IMR-90 (cell line): Measurements from ENCODE around the gene SLC38A3. TPM values are rescaled to one million over a fixed set of nuclear protein-coding genes. Genes with fewer than 3 reads are reported as not detected.

Experiments
- ATAC-seq: fragments of 200-7000 bp; cut with Tn5 transposase; 2 replicates; pipeline ENCODE4 v1.9.1; 2020; ENCODE audit warnings: low read depth, mild to moderate bottlenecking, moderate library complexity
- BruUV-seq: library from RNA; stranded (reverse); fragments of 400-500 nt; replicated peaks from 2 replicates; lab custom pipeline; 2021; lab: Mats Ljungman, UMichigan
- CTCF ChIA-PET: fragments of 300-600 bp; formaldehyde crosslinking; extraction: SDS; loops from one replicate; lab custom pipeline; 2021; ENCODE audit warnings: antibody characterized with exemption; lab: Yijun Ruan, JAX
- POLR2A ChIA-PET: fragments of 300-600 bp; sonication (Branson Sonifier 250); formaldehyde crosslinking; loops from one replicate; lab custom pipeline; 2022; ENCODE audit warnings: antibody characterized with exemption; ENCODE audit not compliant: unreplicated experiment; lab: Charles Lee
- DNase-seq: peaks from one replicate; pipeline ENCODE4 v3.0.0; 2013
- H2AFZ ChIP-seq: replicated peaks from 2 replicates; pipeline ENCODE3; 2013; ENCODE audit warnings: low read length, mild to moderate bottlenecking; ENCODE audit not compliant: poor library complexity
- H2AK5ac ChIP-seq: 2 replicates; pipeline ENCODE4 v1.6.1; 2013; ENCODE audit warnings: low read depth, low read length, inconsistent platforms
- H2AK9ac ChIP-seq: replicated peaks from 2 replicates; pipeline ENCODE3; 2013; ENCODE audit warnings: mild to moderate bottlenecking, low read depth, low read length, moderate library complexity; ENCODE audit not compliant: poor library complexity
- H2BK120ac ChIP-seq: 2 replicates; pipeline ENCODE4 v1.6.1; 2013; ENCODE audit warnings: low read depth, low read length, inconsistent platforms
- H2BK15ac ChIP-seq: 3 replicates; pipeline ENCODE4 v1.6.1; 2013; ENCODE audit warnings: low read depth, low read length, inconsistent platforms
- H2BK20ac ChIP-seq: 2 replicates; pipeline ENCODE4 v1.6.1; 2013; ENCODE audit warnings: low read depth, mild to moderate bottlenecking, inconsistent platforms, low read length, moderate library complexity
- H2BK5ac ChIP-seq: 2 replicates; pipeline ENCODE4 v1.6.1; 2013; ENCODE audit warnings: mild to moderate bottlenecking, low read depth, low read length, inconsistent platforms; ENCODE audit not compliant: poor library complexity, severe bottlenecking
- H3K14ac ChIP-seq: replicated peaks from 2 replicates; pipeline ENCODE4 v1.6.1; 2013; ENCODE audit warnings: low read depth, low read length, inconsistent platforms
- H3K18ac ChIP-seq: 2 replicates; pipeline ENCODE4 v1.6.1; 2013; ENCODE audit warnings: low read depth, low read length, control low read depth
- H3K23ac ChIP-seq: 2 replicates; pipeline ENCODE4 v1.6.1; 2013; ENCODE audit warnings: low read depth, low read length, inconsistent platforms
- H3K27ac ChIP-seq: 2 replicates; pipeline ENCODE4 v1.5.1; 2013; ENCODE audit warnings: mild to moderate bottlenecking, control low read depth, low read length; ENCODE audit not compliant: insufficient read depth
- H3K27me3 ChIP-seq: 2 replicates; pipeline ENCODE4 v1.6.1; 2013; ENCODE audit warnings: low read length; ENCODE audit not compliant: control insufficient read depth, insufficient read depth
- H3K36me3 ChIP-seq: 2 replicates; pipeline ENCODE4 v1.6.1; 2013; ENCODE audit warnings: low read length, mixed read lengths; ENCODE audit not compliant: control insufficient read depth, insufficient read depth
- H3K4ac ChIP-seq: 2 replicates; pipeline ENCODE4 v1.6.1; 2013; ENCODE audit warnings: low read depth, low read length, inconsistent platforms
- H3K4me1 ChIP-seq: 2 replicates; pipeline ENCODE4 v1.6.1; 2013; ENCODE audit warnings: low read length, mixed read lengths; ENCODE audit not compliant: control insufficient read depth, insufficient read depth
- H3K4me2 ChIP-seq: 2 replicates; pipeline ENCODE4 v1.6.1; 2013; ENCODE audit warnings: low read depth, mild to moderate bottlenecking, control low read depth, low read length, moderate library complexity
- H3K4me3 ChIP-seq: 2 replicates; pipeline ENCODE4 v1.5.1; 2013; ENCODE audit warnings: low read depth, mild to moderate bottlenecking, control low read depth, low read length, moderate library complexity; ENCODE audit not compliant: insufficient read depth
- H3K56ac ChIP-seq: 2 replicates; pipeline ENCODE4 v1.6.1; 2013; ENCODE audit warnings: low read length, inconsistent platforms; ENCODE audit not compliant: insufficient read depth; ENCODE audit errors: extremely low read depth
- H3K79me1 ChIP-seq, 2 experiments: 2 replicates each; pipeline ENCODE4 v1.6.1; 2013; ENCODE audit warnings: low read length in 2 of 2, inconsistent platforms in 1 of 2, low read depth in 1 of 2
- H3K9ac ChIP-seq: 2 replicates; pipeline ENCODE4 v1.6.1; 2013; ENCODE audit warnings: low read depth, low read length, control low read depth
- H3K9me1 ChIP-seq: 2 replicates; pipeline ENCODE4 v1.6.1; 2013; ENCODE audit warnings: low read length, inconsistent platforms; ENCODE audit not compliant: insufficient read depth
- H3K9me3 ChIP-seq: 2 replicates; pipeline ENCODE4 v1.6.1; 2013; ENCODE audit warnings: low read length; ENCODE audit not compliant: control insufficient read depth, insufficient read depth
- H4K20me1 ChIP-seq: 2 replicates; pipeline ENCODE4 v1.6.1; 2013; ENCODE audit warnings: low read length, inconsistent platforms; ENCODE audit not compliant: insufficient read depth
- H4K5ac ChIP-seq: 2 replicates; pipeline ENCODE4 v1.6.1; 2013; ENCODE audit warnings: mild to moderate bottlenecking, low read depth, low read length, control low read depth
- H4K8ac ChIP-seq, 2 experiments: 2 replicates each; pipeline ENCODE4 v1.6.1; 2013; ENCODE audit warnings: low read depth in 2 of 2, low read length in 2 of 2, control low read depth in 1 of 2, inconsistent platforms in 1 of 2
- H4K91ac ChIP-seq: 2 replicates; pipeline ENCODE4 v1.6.1; 2013; ENCODE audit warnings: low read depth, low read length, inconsistent platforms; ENCODE audit not compliant: insufficient read depth
- CEBPB ChIP-seq: IDR thresholded peaks from 2 replicates; pipeline ENCODE4 v1.6.1; 2012; ENCODE audit warnings: low read depth, low read length, improper control_type of control experiment
- MAFK ChIP-seq: IDR thresholded peaks from 2 replicates; pipeline ENCODE4 v1.6.1; 2012; ENCODE audit warnings: low read depth, low read length, improper control_type of control experiment
- NFE2L2 ChIP-seq: fragments of 150-350 bp; IDR thresholded peaks from 2 replicates; pipeline ENCODE4 v1.6.1; 2016; ENCODE audit warnings: low read depth, mild to moderate bottlenecking, low read length
- RAD21 ChIP-seq: IDR thresholded peaks from 2 replicates; pipeline ENCODE4 v1.6.1; 2012; ENCODE audit warnings: low read length, improper control_type of control experiment
- RCOR1 ChIP-seq: IDR thresholded peaks from 2 replicates; pipeline ENCODE4 v1.6.1; 2012; ENCODE audit warnings: mild to moderate bottlenecking, low read length, improper control_type of control experiment; ENCODE audit not compliant: insufficient replicate concordance
- WGBS, 2 experiments: methylation state at CpG; one replicate each; pipeline versions ENCODE4 v1.1.5 to v1.1.7; 2013; ENCODE audit warnings: missing lambda C conversion rate in 2 of 2; ENCODE audit not compliant: insufficient read length in 1 of 2; ENCODE audit errors: extremely low coverage in 2 of 2; 5-methylcytosine and 5-hydroxymethylcytosine counted together
- dilution Hi-C: fragments of 300-500 bp; cut with HindIII; formaldehyde crosslinking; loops from one replicate; pipeline ENCODE4 v1.14.3; 2018; ENCODE audit warnings: low sequenced_read_pairs; ENCODE audit not compliant: unreplicated experiment
- in situ Hi-C: fragments of 300-500 bp; cut with MboI; formaldehyde crosslinking; loops from 3 replicates; pipeline ENCODE4 v1.14.3; 2019; ENCODE audit warnings: low sequenced_read_pairs, inconsistent platforms, mixed read lengths
- intact Hi-C: fragments of 100-400 bp; cut with micrococcal nuclease; formaldehyde crosslinking; loops from 2 replicates; pipeline ENCODE4 v1.10.0; 2022
- polyA plus RNA-seq, 3 experiments: library from polyadenylated mRNA; depleted of rRNA; stranded (reverse); fragments of >200 nt; gene quantifications; 2 replicates each; pipeline ENCODE4 v1.2.3, GENCODE V29; 2012; ENCODE audit warnings: low replicate concordance in 1 of 3
- total RNA-seq: library from RNA; depleted of rRNA; stranded (reverse); fragments of >200 nt; gene quantifications from 2 replicates; pipeline ENCODE4 v1.2.3, GENCODE V29; 2012
- TF ChIP-seq, protein P1 (sequence below): fragments of 150-350 bp; IDR thresholded peaks from 2 replicates; pipeline ENCODE4 v1.6.1; 2017; ENCODE audit warnings: mild to moderate bottlenecking, antibody characterized with exemption, low read length, low read depth

SLC38A3 gene
- total and polyA plus RNA-seq, 2 of the 4 experiments (the other 2 are of a cell fraction) = 0.12 to 0.36 TPM

DNA sequence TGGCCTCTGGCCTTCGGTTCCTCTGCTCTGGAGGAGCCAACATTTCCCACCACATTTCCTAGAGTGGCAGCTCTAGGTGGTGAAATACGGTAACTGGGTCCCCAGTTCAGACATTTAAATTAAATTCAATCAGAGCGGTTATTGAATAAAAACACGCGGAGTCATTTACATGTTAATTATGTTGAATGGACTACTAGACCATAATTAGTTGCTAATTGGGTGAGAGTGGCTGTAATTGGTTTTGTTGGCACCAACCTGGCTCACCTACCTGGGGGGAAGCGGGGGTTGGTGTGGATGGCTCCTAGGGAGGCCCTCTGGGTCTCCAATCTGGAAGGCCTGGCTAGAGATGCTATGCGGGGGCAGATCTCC lies 37.2 kb upstream of the SLC38A3 start:
- in situ Hi-C loops = no loop called here
- Histone ChIP-seq H2AFZ (peak overlapping the region; percentile 33), H4K20me1 (peaks cover 4% of the 10 kb centered on the region; the same call in 1 of the 2 replicates), H3K4me2 (peak overlapping the region; percentile 10; the same call in 1 of the 2 replicates), H3K14ac (peak overlapping the region; percentile 31; the same call in 1 of the 2 replicates), H3K79me1 (peaks cover 15 to 93% of the 10 kb centered on the region in 2 experiments; a peak in 3 of 4 replicates), H4K91ac (peak overlapping the region; percentile 47; the same call in 1 of the 2 replicates), H4K8ac (peak overlapping the region in 1 of 2 experiments; percentile 47; a peak in 2 of 4 replicates), H2AK9ac (peak overlapping the region; percentile 52), H3K4me1 (peaks cover 59% of the 10 kb centered on the region), H2BK5ac (peak overlapping the region; percentile 54), H2BK120ac (peak overlapping the region; percentile 37), H3K9me3 (no peaks in the 10 kb centered on the region), H2BK20ac (peak overlapping the region; percentile 53), H3K36me3 (no peaks in the 10 kb centered on the region), H4K5ac (peak overlapping the region; percentile 17; the same call in 1 of the 2 replicates), H3K9me1 (peaks cover 46% of the 10 kb centered on the region), H3K23ac (peak overlapping the region; percentile 74; the same call in 1 of the 2 replicates), H2BK15ac (no peak overlapping the region), H3K56ac (no peak overlapping the region), H3K27ac (peak overlapping the region; percentile 23; the same call in 1 of the 2 replicates), H3K4me3 (no peak overlapping the region), H2AK5ac (peak overlapping the region; percentile 83; the same call in 1 of the 2 replicates), H3K4ac (peak overlapping the region; percentile 64), H3K27me3 (no peaks in the 10 kb centered on the region), H3K18ac (peak overlapping the region; percentile 44; the same call in 1 of the 2 replicates), H3K9ac (no peak overlapping the region)
- ChIA-PET POLR2A (no interaction called here), CTCF (no interaction called here)
- DNase-seq = no peak
- intact Hi-C loops = no loop called here
- dilution Hi-C loops = no loop called here
- BruUV-seq = no TSS peak
- WGBS, 2 experiments = 100% methylated on average over 2 of the region's 7 CpGs; no CpG with 5 or more reads in 1 of the 2 experiments
- ATAC-seq = no peak
- no peak for TF ChIP-seq CEBPB
- TF ChIP-seq MAFK = no peak
- TF ChIP-seq RAD21 = no peak
- no peak for TF ChIP-seq RCOR1
- TF ChIP-seq, protein P1, sequence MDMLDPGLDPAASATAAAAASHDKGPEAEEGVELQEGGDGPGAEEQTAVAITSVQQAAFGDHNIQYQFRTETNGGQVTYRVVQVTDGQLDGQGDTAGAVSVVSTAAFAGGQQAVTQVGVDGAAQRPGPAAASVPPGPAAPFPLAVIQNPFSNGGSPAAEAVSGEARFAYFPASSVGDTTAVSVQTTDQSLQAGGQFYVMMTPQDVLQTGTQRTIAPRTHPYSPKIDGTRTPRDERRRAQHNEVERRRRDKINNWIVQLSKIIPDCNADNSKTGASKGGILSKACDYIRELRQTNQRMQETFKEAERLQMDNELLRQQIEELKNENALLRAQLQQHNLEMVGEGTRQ = no peak
- TF ChIP-seq NFE2L2 = no peak
